SK-N-SH (cell line): ENCODE data around the gene ROBO4. TPM values are rescaled to one million over a fixed set of nuclear protein-coding genes. Genes with fewer than 3 reads are reported as not detected.

ENCODE experiments used
- CTCF ChIA-PET: fragments of 300-600, 350-600 bp; formaldehyde crosslinking; extraction: SDS; loops from one replicate; lab custom pipeline; 2021; lab: Yijun Ruan, JAX
- POLR2A ChIA-PET: fragments of 350-600 bp; sonication (Branson Sonifier 250); formaldehyde crosslinking; extraction: SDS; loops from one replicate; lab custom pipeline; 2020; ENCODE audit warnings: antibody characterized with exemption, inconsistent platforms; lab: Yijun Ruan, JAX
- DNase-seq: peaks from one replicate; pipeline ENCODE4 v3.0.0; 2012
- H2AFZ ChIP-seq: fragments of 200-600 bp; sonication (generic); 2 replicates; pipeline ENCODE4 v1.8.1; 2016; ENCODE audit warnings: antibody characterized with exemption, mild to moderate bottlenecking, low read depth
- H3F3A ChIP-seq: fragments of 200-600 bp; sonication (generic); replicated peaks from 2 replicates; pipeline ENCODE3; 2016; ENCODE audit warnings: antibody characterized with exemption, mild to moderate bottlenecking; ENCODE audit not compliant: insufficient read depth
- H3K27ac ChIP-seq, 2 experiments: fragments of 200-500 bp in 1 of 2; fragments of 200-600 bp in 1 of 2; sonication (Bioruptor generic) in 1 of 2; sonication (generic), shearing (Covaris generic) in 1 of 2; 2 replicates each; pipeline versions ENCODE4 v1.5.1 to v1.6.1; 2014 to 2016; ENCODE audit warnings: low read depth in 2 of 2, inconsistent platforms in 1 of 2, low read length in 1 of 2, mild to moderate bottlenecking in 1 of 2, mixed read lengths in 1 of 2
- H3K27me3 ChIP-seq: fragments of 200-600 bp; sonication (generic), shearing (Covaris generic); 2 replicates; pipeline ENCODE4 v1.6.1; 2016; ENCODE audit warnings: mixed run types; ENCODE audit not compliant: insufficient read depth
- H3K36me3 ChIP-seq, 2 experiments: fragments of 200-500 bp in 1 of 2; fragments of 200-600 bp in 1 of 2; sonication (Bioruptor generic) in 1 of 2; sonication (generic) in 1 of 2; replicated peaks in 1 of 2; 2 replicates each; pipeline versions ENCODE3 to v1.5.1; 2014 to 2016; ENCODE audit warnings: low read length in 1 of 2, mild to moderate bottlenecking in 1 of 2; ENCODE audit not compliant: insufficient read depth in 2 of 2, control insufficient read depth in 1 of 2
- H3K4me1 ChIP-seq, 2 experiments: fragments of 200-500 bp in 1 of 2; fragments of 200-600 bp in 1 of 2; sonication (Bioruptor generic) in 1 of 2; sonication (generic), shearing (Covaris generic) in 1 of 2; 2 replicates each; pipeline versions ENCODE4 v1.5.1 to v1.6.1; 2014 to 2016; ENCODE audit warnings: low read depth in 1 of 2, low read length in 1 of 2, mixed run types in 1 of 2; ENCODE audit not compliant: insufficient read depth in 2 of 2, control insufficient read depth in 1 of 2
- H3K4me2 ChIP-seq: fragments of 200-600 bp; sonication (generic), shearing (Covaris generic); 2 replicates; pipeline ENCODE4 v1.6.1; 2017; ENCODE audit warnings: mixed run types
- H3K4me3 ChIP-seq, 2 experiments: fragments of 200-500 bp in 1 of 2; fragments of 200-600 bp in 1 of 2; sonication (Bioruptor generic) in 1 of 2; sonication (generic), shearing (Covaris generic) in 1 of 2; 2 replicates each; pipeline versions ENCODE4 v1.5.1 to v1.8.1; 2014 to 2016; ENCODE audit warnings: low read depth in 2 of 2, inconsistent platforms in 1 of 2, low read length in 1 of 2, mild to moderate bottlenecking in 1 of 2, mixed read lengths in 1 of 2, moderate library complexity in 1 of 2
- H3K79me2 ChIP-seq: fragments of 200-600 bp; sonication (generic); 2 replicates; pipeline ENCODE4 v1.8.1; 2017; ENCODE audit warnings: mild to moderate bottlenecking; ENCODE audit not compliant: insufficient read depth
- H3K9ac ChIP-seq: fragments of 200-600 bp; sonication (generic); 2 replicates; pipeline ENCODE4 v1.6.1; 2017; ENCODE audit warnings: mixed run types
- H3K9me2 ChIP-seq: fragments of 200-600 bp; sonication (generic); 2 replicates; pipeline ENCODE4 v1.6.1; 2017; ENCODE audit warnings: mixed run types
- H3K9me3 ChIP-seq: fragments of 200-600 bp; sonication (generic); 2 replicates; pipeline ENCODE4 v1.6.1; 2017; ENCODE audit warnings: mixed run types, mild to moderate bottlenecking, moderate library complexity
- H4K20me1 ChIP-seq: fragments of 200-600 bp; sonication (generic); 2 replicates; pipeline ENCODE4 v1.6.1; 2017; ENCODE audit warnings: mild to moderate bottlenecking, mixed run types; ENCODE audit not compliant: insufficient read depth
- CHD2 ChIP-seq: fragments of 150-350 bp; IDR thresholded peaks from 2 replicates; pipeline ENCODE4 v1.6.1; 2018; ENCODE audit warnings: low read length; ENCODE audit not compliant: partially characterized antibody
- EP300 ChIP-seq, 2 experiments: IDR thresholded peaks; 2 replicates each; pipeline versions ENCODE4 v1.4.0 to v1.6.1; 2012; ENCODE audit warnings: borderline replicate concordance in 1 of 2, low read depth in 1 of 2, low read length in 1 of 2
- FOSL2 ChIP-seq: IDR thresholded peaks from 2 replicates; pipeline ENCODE4 v1.4.0; 2012; ENCODE audit warnings: low read depth, mild to moderate bottlenecking, moderate library complexity, borderline replicate concordance
- FOXJ3 ChIP-seq: sonication (generic); formaldehyde crosslinking; IDR thresholded peaks from 2 replicates; pipeline ENCODE4 v1.5.1; 2020; ENCODE audit warnings: mild to moderate bottlenecking, missing genetic modification reagents
- MXI1 ChIP-seq: IDR thresholded peaks from 2 replicates; pipeline ENCODE4 v1.6.1; 2012; ENCODE audit warnings: mild to moderate bottlenecking, low read depth, low read length, improper control_type of control experiment
- NFIC ChIP-seq: IDR thresholded peaks from 2 replicates; pipeline ENCODE4 v1.4.0; 2012; ENCODE audit warnings: borderline replicate concordance
- RAD21 ChIP-seq: IDR thresholded peaks from 2 replicates; pipeline ENCODE4 v1.6.1; 2012; ENCODE audit warnings: mild to moderate bottlenecking, low read length
- RCOR1 ChIP-seq: fragments of 150-350 bp; IDR thresholded peaks from 2 replicates; pipeline ENCODE4 v1.6.1; 2017; ENCODE audit warnings: antibody characterized with exemption, low read length
- TCF12 ChIP-seq: IDR thresholded peaks from 2 replicates; pipeline ENCODE4 v1.4.0; 2012
- YY1 ChIP-seq: IDR thresholded peaks from 2 replicates; pipeline ENCODE4 v1.4.0; 2012; ENCODE audit warnings: low read depth, mild to moderate bottlenecking
- whole genome bisulfite sequencing: methylation state at CpG from one replicate; pipeline ENCODE4 v1.1.6; 2017; ENCODE audit warnings: low lambda C conversion rate; 5-methylcytosine and 5-hydroxymethylcytosine counted together
- polyA plus RNA-seq, 3 experiments: library from polyadenylated mRNA; depleted of rRNA; stranded (reverse); fragments of >200 nt; gene quantifications; 2 replicates each; pipeline ENCODE4 v1.2.3, GENCODE V29; 2012
- TF ChIP-seq, protein P1 (sequence below): IDR thresholded peaks from 2 replicates; pipeline ENCODE4 v1.6.1; 2012; ENCODE audit warnings: mild to moderate bottlenecking, low read depth, low read length, moderate library complexity
- TF ChIP-seq, protein P2 (sequence below): IDR thresholded peaks from 2 replicates; pipeline ENCODE4 v1.4.0; 2012; ENCODE audit warnings: low read depth
- TF ChIP-seq, protein P3 (sequence below): IDR thresholded peaks from 2 replicates; pipeline ENCODE4; 2012

The ROBO4 gene
- polyA plus RNA-seq, 1 of the 3 experiments (the other 2 are of a cell fraction) = 0.95 TPM

DNA sequence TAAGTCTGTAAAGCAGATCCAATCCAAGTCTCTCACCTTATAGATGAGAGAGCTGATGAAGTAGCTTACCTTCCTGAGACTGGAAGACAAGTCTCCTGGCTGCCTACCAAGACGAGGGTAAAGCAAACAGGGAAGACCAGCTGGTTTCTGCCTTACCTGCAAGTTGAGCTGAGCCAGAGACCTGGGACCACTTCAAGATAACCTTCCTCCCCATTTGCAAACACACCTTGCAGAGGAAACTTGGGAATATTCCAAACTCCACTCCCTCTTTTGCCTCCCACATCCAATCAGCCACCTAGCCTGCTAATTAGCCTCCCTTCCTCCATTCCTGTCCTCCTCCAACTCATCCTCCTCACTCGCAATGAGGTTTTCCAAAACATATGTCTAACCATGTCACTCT lies 55.8 kb downstream of the ROBO4 start:
- peaks cover 10% of the 10 kb centered on the region for H3F3A ChIP-seq
- H3K79me2 ChIP-seq = no peaks in the 10 kb centered on the region
- H3K27ac ChIP-seq = no peak overlapping the region
- no peaks in the 10 kb centered on the region for H3K9me2 ChIP-seq
- CTCF ChIA-PET = interaction anchor here (2.0 to 17.8 kb wide), 3 partner anchors 27 to 198 kb away, joined by 8 to 220 read pairs (median 8); partner anchors contain the start of gene ROBO3
- no peaks in the 10 kb centered on the region for H4K20me1 ChIP-seq
- TF ChIP-seq, protein P1, sequence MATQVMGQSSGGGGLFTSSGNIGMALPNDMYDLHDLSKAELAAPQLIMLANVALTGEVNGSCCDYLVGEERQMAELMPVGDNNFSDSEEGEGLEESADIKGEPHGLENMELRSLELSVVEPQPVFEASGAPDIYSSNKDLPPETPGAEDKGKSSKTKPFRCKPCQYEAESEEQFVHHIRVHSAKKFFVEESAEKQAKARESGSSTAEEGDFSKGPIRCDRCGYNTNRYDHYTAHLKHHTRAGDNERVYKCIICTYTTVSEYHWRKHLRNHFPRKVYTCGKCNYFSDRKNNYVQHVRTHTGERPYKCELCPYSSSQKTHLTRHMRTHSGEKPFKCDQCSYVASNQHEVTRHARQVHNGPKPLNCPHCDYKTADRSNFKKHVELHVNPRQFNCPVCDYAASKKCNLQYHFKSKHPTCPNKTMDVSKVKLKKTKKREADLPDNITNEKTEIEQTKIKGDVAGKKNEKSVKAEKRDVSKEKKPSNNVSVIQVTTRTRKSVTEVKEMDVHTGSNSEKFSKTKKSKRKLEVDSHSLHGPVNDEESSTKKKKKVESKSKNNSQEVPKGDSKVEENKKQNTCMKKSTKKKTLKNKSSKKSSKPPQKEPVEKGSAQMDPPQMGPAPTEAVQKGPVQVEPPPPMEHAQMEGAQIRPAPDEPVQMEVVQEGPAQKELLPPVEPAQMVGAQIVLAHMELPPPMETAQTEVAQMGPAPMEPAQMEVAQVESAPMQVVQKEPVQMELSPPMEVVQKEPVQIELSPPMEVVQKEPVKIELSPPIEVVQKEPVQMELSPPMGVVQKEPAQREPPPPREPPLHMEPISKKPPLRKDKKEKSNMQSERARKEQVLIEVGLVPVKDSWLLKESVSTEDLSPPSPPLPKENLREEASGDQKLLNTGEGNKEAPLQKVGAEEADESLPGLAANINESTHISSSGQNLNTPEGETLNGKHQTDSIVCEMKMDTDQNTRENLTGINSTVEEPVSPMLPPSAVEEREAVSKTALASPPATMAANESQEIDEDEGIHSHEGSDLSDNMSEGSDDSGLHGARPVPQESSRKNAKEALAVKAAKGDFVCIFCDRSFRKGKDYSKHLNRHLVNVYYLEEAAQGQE = no peak
- TF ChIP-seq YY1 = no peak
- TF ChIP-seq CHD2 = no peak
- no peak for TF ChIP-seq TCF12
- TF ChIP-seq NFIC = no peak
- TF ChIP-seq EP300 (IDR thresholded peaks at IDR 0.05; ENCODE audit: borderline replicate concordance in 1 of 2, low read depth in 1 of 2, low read length in 1 of 2) = no peak
- TF ChIP-seq RAD21 = no peak
- TF ChIP-seq, all 33 proteins: peak for 0
- no peak overlapping the region for H2AFZ ChIP-seq
- H3K9ac ChIP-seq = no peak overlapping the region
- 52% methylated on average over 2 of the region's 2 CpGs for WGBS
- H3K4me3 ChIP-seq = no peak overlapping the region
- POLR2A ChIA-PET = no interaction called here
- DNase-seq = no peak
- peaks cover 36% of the 10 kb centered on the region; the same call in 1 of the 2 replicates for H3K27me3 ChIP-seq
- no peak overlapping the region for H3K4me2 ChIP-seq
- peaks cover 3 to 14% of the 10 kb centered on the region in 2 experiments; a peak in 2 of 4 replicates for H3K4me1 ChIP-seq
- no peaks in the 10 kb centered on the region for H3K36me3 ChIP-seq
- H3K9me3 ChIP-seq = no peaks in the 10 kb centered on the region

DNA sequence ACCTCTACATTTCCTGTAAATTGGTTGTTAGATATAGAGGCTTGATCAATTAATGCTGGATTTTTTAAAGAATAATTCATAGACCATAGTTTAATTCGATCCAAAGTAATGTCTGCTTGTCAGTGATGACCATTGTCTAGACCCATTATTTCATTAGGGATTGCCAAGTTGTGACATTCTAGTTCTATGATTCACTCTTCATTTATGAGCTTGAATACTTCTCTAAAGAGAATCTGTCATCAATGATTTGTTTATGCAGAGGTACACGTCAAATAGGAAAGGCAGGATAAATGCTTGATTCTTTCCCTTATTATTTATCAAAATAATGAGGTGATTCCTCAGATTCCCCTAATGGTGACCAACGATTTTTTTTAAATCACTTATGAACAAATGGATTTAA lies 56.5 kb downstream of the ROBO4 start:
- H3K27me3 ChIP-seq = peaks cover 35% of the 10 kb centered on the region; the same call in 1 of the 2 replicates
- H3K9ac ChIP-seq = no peak overlapping the region
- TF ChIP-seq MXI1 (no peak), FOXJ3 (CRISPR knock-in tag) (no peak), FOSL2 (no peak), RCOR1 (no peak)
- TF ChIP-seq, protein P2, sequence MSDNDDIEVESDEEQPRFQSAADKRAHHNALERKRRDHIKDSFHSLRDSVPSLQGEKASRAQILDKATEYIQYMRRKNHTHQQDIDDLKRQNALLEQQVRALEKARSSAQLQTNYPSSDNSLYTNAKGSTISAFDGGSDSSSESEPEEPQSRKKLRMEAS = no peak
- TF ChIP-seq, protein P3, sequence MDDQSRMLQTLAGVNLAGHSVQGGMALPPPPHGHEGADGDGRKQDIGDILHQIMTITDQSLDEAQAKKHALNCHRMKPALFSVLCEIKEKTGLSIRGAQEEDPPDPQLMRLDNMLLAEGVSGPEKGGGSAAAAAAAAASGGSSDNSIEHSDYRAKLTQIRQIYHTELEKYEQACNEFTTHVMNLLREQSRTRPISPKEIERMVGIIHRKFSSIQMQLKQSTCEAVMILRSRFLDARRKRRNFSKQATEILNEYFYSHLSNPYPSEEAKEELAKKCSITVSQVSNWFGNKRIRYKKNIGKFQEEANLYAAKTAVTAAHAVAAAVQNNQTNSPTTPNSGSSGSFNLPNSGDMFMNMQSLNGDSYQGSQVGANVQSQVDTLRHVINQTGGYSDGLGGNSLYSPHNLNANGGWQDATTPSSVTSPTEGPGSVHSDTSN = no peak
- TF ChIP-seq, protein P1 = no peak
- no peaks in the 10 kb centered on the region for H3K9me3 ChIP-seq
- H3F3A ChIP-seq = peaks cover 10% of the 10 kb centered on the region
- ChIA-PET POLR2A (no interaction called here), CTCF (interaction anchor here (2.0 to 17.8 kb wide), 2 partner anchors 27 to 197 kb away, joined by 8 to 220 read pairs; partner anchors contain the start of gene ROBO3)
- H3K36me3 ChIP-seq = no peaks in the 10 kb centered on the region
- H3K27ac ChIP-seq = no peak overlapping the region
- H2AFZ ChIP-seq = no peak overlapping the region
- H3K4me3 ChIP-seq = no peak overlapping the region
- H3K9me2 ChIP-seq = no peaks in the 10 kb centered on the region
- no peaks in the 10 kb centered on the region for H3K79me2 ChIP-seq
- DNase-seq = no peak
- H4K20me1 ChIP-seq = no peaks in the 10 kb centered on the region
- 51% methylated on average over 3 of the region's 3 CpGs for WGBS
- peaks cover 3 to 14% of the 10 kb centered on the region in 2 experiments; a peak in 2 of 4 replicates for H3K4me1 ChIP-seq
- H3K4me2 ChIP-seq = no peak overlapping the region
